ENCODE measurements around the gene KIAA1958. TPM values are rescaled to one million over a fixed set of nuclear protein-coding genes. Genes with fewer than 3 reads are reported as not detected.
"Not testable (repeated sequence)": the region's sequence is repeated elsewhere in the genome, so short reads cannot be mapped to it uniquely, and the experiment has no call there.

Gene KIAA1958
- total and polyA plus RNA-seq, 9 donors = 5.7 to 40.3 (median 24.1) TPM

- Histone ChIP-seq H3K9me3 (no peaks in the 10 kb centered on the region), H3K4me3 (no peak overlapping the region), H3K27ac (no peak overlapping the region), H3K4me1 (ENCODE audit: insufficient read depth) (peaks cover 14% of the 10 kb centered on the region), H3K36me3 (no peaks in the 10 kb centered on the region), H3K27me3 (no peaks in the 10 kb centered on the region)
- no peak for DNase-seq
- TF ChIP-seq EP300 (IDR thresholded peaks at IDR 0.05) (no peak), POLR2A (IDR thresholded peaks at IDR 0.05) (no peak), CTCF (IDR thresholded peaks at IDR 0.05) (no peak)
- WGBS, 3 donors = 95 to 96% (median 96%) methylated on average over 8 of the region's 8 CpGs
- intact Hi-C loops (cut with DNase I) = no loop called here
Measured at GRCh38 chr9:112575107-112575506, 88.5 kb downstream of the KIAA1958 start.

GRCh38 chr9:112581469-112582176, 95.0 kb downstream of the KIAA1958 start:
- TF ChIP-seq EP300 (IDR thresholded peaks at IDR 0.05) (no peak), CTCF (IDR thresholded peaks at IDR 0.05) (no peak), POLR2A (IDR thresholded peaks at IDR 0.05) (no peak)
- WGBS, 3 donors = 83 to 97% (median 88%) methylated on average over 7 of the region's 7 CpGs
- H3K36me3 ChIP-seq = no peaks in the 10 kb centered on the region

GRCh38 chr9:112582371-112583262, 96.0 kb downstream of the KIAA1958 start:
- intact Hi-C loops (cut with DNase I) = loop anchor here in 1 of 4 donors (10.0 kb wide), 1 partner anchor 1928 kb away; no protein-coding TSS in a partner anchor
- DNase-seq = no peak
- 80 to 89% (median 87%) methylated on average over 7 of the region's 7 CpGs for WGBS, 3 donors
- Histone ChIP-seq H3K36me3 (no peaks in the 10 kb centered on the region), H3K9me3 (no peaks in the 10 kb centered on the region), H3K27me3 (no peaks in the 10 kb centered on the region), H3K27ac (no peak overlapping the region), H3K4me3 (no peak overlapping the region), H3K4me1 (ENCODE audit: insufficient read depth) (peaks cover 4% of the 10 kb centered on the region)
- TF ChIP-seq POLR2A (IDR thresholded peaks at IDR 0.05) (no peak), EP300 (IDR thresholded peaks at IDR 0.05) (no peak), CTCF (IDR thresholded peaks at IDR 0.05) (no peak)

More at GRCh38 chr9:112581469-112582176, 95.0 kb downstream of the KIAA1958 start:
- no peaks in the 10 kb centered on the region for H3K27me3 ChIP-seq
- no peak overlapping the region for H3K4me3 ChIP-seq
- no peak for DNase-seq
- no peaks in the 10 kb centered on the region for H3K9me3 ChIP-seq
- peaks cover 4% of the 10 kb centered on the region for H3K4me1 ChIP-seq (ENCODE audit: insufficient read depth)
- no peak overlapping the region for H3K27ac ChIP-seq
- intact Hi-C loops (cut with DNase I) = loop anchor here in 1 of 4 donors (10.0 kb wide), 1 partner anchor 1927 kb away; no protein-coding TSS in a partner anchor

- no peak overlapping the region for H3K4me3 ChIP-seq
- no peaks in the 10 kb centered on the region for H3K36me3 ChIP-seq
- no peak for DNase-seq
- peaks cover 2% of the 10 kb centered on the region for H3K4me1 ChIP-seq (ENCODE audit: insufficient read depth)
- H3K9me3 ChIP-seq = no peaks in the 10 kb centered on the region
- 97 to 98% (median 98%) methylated on average over 4 of the region's 4 CpGs for WGBS, 3 donors
- no peaks in the 10 kb centered on the region for H3K27me3 ChIP-seq
- intact Hi-C loops (cut with DNase I) = loop anchor here in 1 of 4 donors (10.0 kb wide), 1 partner anchor 1932 kb away; no protein-coding TSS in a partner anchor
- no peak overlapping the region for H3K27ac ChIP-seq
- TF ChIP-seq POLR2A (IDR thresholded peaks at IDR 0.05) (no peak), CTCF (IDR thresholded peaks at IDR 0.05) (no peak), EP300 (IDR thresholded peaks at IDR 0.05) (no peak)
Measured at GRCh38 chr9:112586599-112587155, 100.0 kb downstream of the KIAA1958 start.

GRCh38 chr9:112591875-112592274, 105.2 kb downstream of the KIAA1958 start:
- H3K4me1 ChIP-seq (ENCODE audit: insufficient read depth); DNase-seq; intact Hi-C loops (cut with DNase I); H3K36me3 ChIP-seq; H3K27me3 ChIP-seq; H3K4me3 ChIP-seq; H3K27ac ChIP-seq; H3K9me3 ChIP-seq: not testable (repeated sequence)
- WGBS, 3 donors = 93 to 98% (median 96%) methylated on average over 8 of the region's 8 CpGs
